Muscle layer of colon (tissue), 2 donors: ENCODE data around the gene DUSP16.

Source experiments
- H3K27ac ChIP-seq: one replicate; pipeline ENCODE4 v1.7.0; 2013; ENCODE audit warnings: low read depth, mild to moderate bottlenecking, low read length, moderate library complexity
- H3K27me3 ChIP-seq, 2 donors: one replicate each; pipeline ENCODE4 v1.7.0; 2013; ENCODE audit warnings: low read length in 2 of 2, mild to moderate bottlenecking in 2 of 2; ENCODE audit not compliant: insufficient read depth in 2 of 2, control insufficient read depth in 1 of 2
- H3K36me3 ChIP-seq: one replicate; pipeline ENCODE4 v1.7.0; 2013; ENCODE audit warnings: mild to moderate bottlenecking, low read length; ENCODE audit not compliant: insufficient read depth
- H3K4me1 ChIP-seq: one replicate; pipeline ENCODE4 v1.7.0; 2013; ENCODE audit warnings: mild to moderate bottlenecking, low read length; ENCODE audit not compliant: insufficient read depth
- H3K4me3 ChIP-seq, 2 donors: one replicate each; pipeline ENCODE4 v1.7.0; 2013; ENCODE audit warnings: low read length in 2 of 2, low read depth in 1 of 2, mild to moderate bottlenecking in 1 of 2, moderate library complexity in 1 of 2
- H3K9ac ChIP-seq: one replicate; pipeline ENCODE4 v1.7.0; 2013; ENCODE audit warnings: low read length
- H3K9me3 ChIP-seq: one replicate; pipeline ENCODE4 v1.7.0; 2013; ENCODE audit warnings: mild to moderate bottlenecking, low read length
- donor health status: abdominal sarcoma.
- donor health status: Adenocarcinoma of cecum.

The DUSP16 gene

GRCh38 chr12:12486661-12487240 lies 75.9 kb downstream of the DUSP16 start:
- Histone ChIP-seq H3K27ac (no peak overlapping the region), H3K9me3 (no peaks in the 10 kb centered on the region), H3K4me1 (no peaks in the 10 kb centered on the region), H3K36me3 (peaks cover 18% of the 10 kb centered on the region), H3K9ac (no peak overlapping the region), H3K27me3 (no peaks in the 10 kb centered on the region), H3K4me3 (no peak overlapping the region)

- Histone ChIP-seq H3K9me3 (no peaks in the 10 kb centered on the region), H3K27me3 (no peaks in the 10 kb centered on the region), H3K4me1 (no peaks in the 10 kb centered on the region), H3K27ac (no peak overlapping the region), H3K4me3 (no peak overlapping the region), H3K36me3 (peaks cover 35% of the 10 kb centered on the region), H3K9ac (no peak overlapping the region)
Measured at GRCh38 chr12:12483438-12483837, 79.2 kb downstream of the DUSP16 start.

DNA sequence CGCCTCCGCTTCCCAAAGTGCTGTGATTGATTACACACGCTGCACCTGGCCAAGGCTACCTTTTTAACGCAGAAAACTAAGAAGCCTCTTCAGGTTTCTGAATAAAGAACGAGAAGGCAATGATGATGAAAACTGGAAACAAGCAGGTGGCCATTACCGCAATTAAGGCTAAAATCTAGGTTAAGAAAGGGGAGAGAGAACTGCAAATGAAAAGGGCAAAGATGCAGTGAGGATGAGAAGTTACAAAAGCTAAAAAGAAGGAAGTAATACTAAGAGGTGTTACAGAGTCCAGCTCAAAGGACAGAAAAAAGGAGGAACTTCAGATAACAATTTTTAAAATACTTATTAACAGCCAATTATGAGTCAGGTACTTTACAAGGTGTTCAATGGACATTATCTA lies 79.7 kb downstream of the DUSP16 start:
- H3K27ac ChIP-seq = no peak overlapping the region
- peaks cover 35% of the 10 kb centered on the region for H3K36me3 ChIP-seq
- no peaks in the 10 kb centered on the region for H3K9me3 ChIP-seq
- no peak overlapping the region for H3K4me3 ChIP-seq
- H3K27me3 ChIP-seq = no peaks in the 10 kb centered on the region
- no peak overlapping the region for H3K9ac ChIP-seq
- H3K4me1 ChIP-seq = no peaks in the 10 kb centered on the region

- Histone ChIP-seq H3K36me3 (peaks cover 39% of the 10 kb centered on the region), H3K27me3 (no peaks in the 10 kb centered on the region), H3K9me3 (no peaks in the 10 kb centered on the region), H3K27ac (no peak overlapping the region), H3K4me3 (no peak overlapping the region), H3K4me1 (no peaks in the 10 kb centered on the region), H3K9ac (no peak overlapping the region)
Measured at GRCh38 chr12:12482150-12482761, 80.4 kb downstream of the DUSP16 start.

- H3K9ac ChIP-seq = no peak overlapping the region
- H3K4me1 ChIP-seq = no peaks in the 10 kb centered on the region
- H3K27me3 ChIP-seq = no peaks in the 10 kb centered on the region
- H3K9me3 ChIP-seq = no peaks in the 10 kb centered on the region
- H3K4me3 ChIP-seq = no peak overlapping the region
- H3K27ac ChIP-seq = no peak overlapping the region
- peaks cover 43% of the 10 kb centered on the region for H3K36me3 ChIP-seq
Measured at GRCh38 chr12:12481631-12482030, 81.0 kb downstream of the DUSP16 start.

DNA sequence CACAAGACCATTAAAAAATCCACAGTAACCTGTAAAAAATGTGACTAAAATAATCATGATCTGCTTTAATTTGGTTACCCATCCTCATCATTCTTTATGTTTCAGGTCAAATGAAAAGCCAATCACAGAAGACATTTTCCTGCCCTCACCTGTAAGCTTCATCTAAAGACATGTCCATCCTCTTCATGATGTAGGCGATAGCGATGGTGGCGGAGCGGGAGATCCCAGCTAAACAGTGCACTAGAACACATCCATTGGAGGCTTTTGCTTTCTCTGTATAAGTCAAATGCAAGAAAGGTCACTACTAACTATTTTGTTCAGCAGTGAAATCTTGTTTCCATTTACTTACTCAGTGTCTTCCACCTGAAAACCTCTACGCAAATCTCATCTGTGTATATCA lies 82.6 kb downstream of the DUSP16 start:
- no peak overlapping the region for H3K27ac ChIP-seq
- H3K9me3 ChIP-seq = no peaks in the 10 kb centered on the region
- no peaks in the 10 kb centered on the region for H3K4me1 ChIP-seq
- no peaks in the 10 kb centered on the region for H3K27me3 ChIP-seq
- peaks cover 41% of the 10 kb centered on the region for H3K36me3 ChIP-seq
- no peak overlapping the region for H3K9ac ChIP-seq
- H3K4me3 ChIP-seq = no peak overlapping the region

- H3K27me3 ChIP-seq = no peaks in the 10 kb centered on the region
- no peak overlapping the region for H3K27ac ChIP-seq
- no peaks in the 10 kb centered on the region for H3K9me3 ChIP-seq
- no peaks in the 10 kb centered on the region for H3K4me1 ChIP-seq
- H3K4me3 ChIP-seq = no peak overlapping the region
- H3K9ac ChIP-seq = no peak overlapping the region
- H3K36me3 ChIP-seq = peaks cover 44% of the 10 kb centered on the region
Measured at GRCh38 chr12:12477532-12477890, 85.2 kb downstream of the DUSP16 start.

DNA sequence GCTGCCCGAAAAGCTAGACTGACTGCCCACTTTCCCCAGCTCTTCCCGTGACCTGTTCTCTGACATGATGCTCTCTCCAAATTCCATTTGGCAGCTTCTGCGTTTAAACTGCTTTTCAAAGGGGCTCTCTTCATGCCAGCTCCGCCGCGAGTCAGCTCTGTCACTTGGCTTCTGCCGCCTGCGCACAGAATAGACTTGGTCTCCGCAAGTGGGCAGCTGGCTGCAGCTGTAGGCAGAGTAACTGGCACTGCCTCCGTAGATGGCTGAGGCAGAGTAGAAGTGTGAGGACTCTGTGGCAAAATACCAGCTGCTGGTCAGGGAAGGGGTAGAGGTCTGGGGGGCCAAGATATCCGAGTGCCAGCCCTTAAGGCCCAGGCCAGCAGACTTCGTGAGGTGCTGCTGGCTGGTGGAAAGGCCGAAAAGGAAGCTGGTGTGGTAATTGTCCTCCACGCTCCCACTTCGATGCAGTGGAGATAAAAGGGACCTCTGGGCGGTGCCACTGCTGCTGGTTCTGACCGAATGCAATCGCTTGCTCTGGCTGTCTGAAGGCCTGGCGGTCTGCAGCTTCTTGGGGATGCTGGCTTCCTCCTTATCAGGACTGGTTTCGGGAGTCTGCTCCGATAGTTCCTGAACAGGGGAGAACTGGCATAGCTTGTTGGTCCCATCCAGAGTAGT lies 85.7 kb downstream of the DUSP16 start:
- H3K27me3 ChIP-seq = no peaks in the 10 kb centered on the region
- H3K4me1 ChIP-seq = no peaks in the 10 kb centered on the region
- H3K27ac ChIP-seq = no peak overlapping the region
- H3K9ac ChIP-seq = no peak overlapping the region
- H3K36me3 ChIP-seq = peaks cover 44% of the 10 kb centered on the region
- H3K9me3 ChIP-seq = no peaks in the 10 kb centered on the region
- no peak overlapping the region for H3K4me3 ChIP-seq

DNA sequence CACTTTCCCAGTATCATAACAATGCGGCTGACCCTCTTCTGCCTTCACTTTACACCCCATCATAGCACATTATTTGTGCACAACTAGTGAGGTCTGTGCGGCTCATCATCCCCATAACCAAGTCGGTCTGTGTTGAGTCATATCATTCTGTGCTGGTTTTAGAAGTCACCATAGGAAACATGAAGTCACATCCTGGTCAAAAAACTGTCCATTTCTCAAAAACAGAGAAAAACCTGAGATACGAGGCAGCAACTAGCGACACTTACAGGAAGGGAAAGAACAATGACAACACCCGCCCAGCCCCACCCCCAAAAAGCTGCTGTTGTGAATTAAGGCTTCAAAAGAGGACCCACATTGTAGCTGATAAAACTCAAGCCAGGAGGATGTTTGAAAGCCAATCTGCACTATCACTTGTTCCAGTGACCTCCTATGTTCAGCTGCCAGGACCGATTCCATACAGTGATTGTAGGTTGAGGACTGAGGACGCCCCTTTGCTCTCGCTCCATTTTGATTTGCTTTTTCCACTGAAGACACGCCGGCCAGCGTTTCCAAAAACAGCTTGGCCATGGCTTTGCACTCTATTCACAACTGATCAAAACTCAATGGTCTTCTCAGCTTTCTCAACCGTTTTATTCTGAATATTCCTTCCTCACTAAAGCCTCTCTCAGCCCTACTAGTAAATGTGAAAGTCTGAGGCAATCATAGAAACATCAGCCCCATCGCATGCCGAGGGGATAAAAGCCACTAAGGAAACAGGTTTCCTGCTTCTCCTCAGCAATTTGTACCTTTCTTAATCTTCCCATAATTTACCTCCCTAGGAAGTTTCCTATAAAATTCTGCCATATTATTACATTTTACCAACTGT lies 87.5 kb downstream of the DUSP16 start:
- Histone ChIP-seq H3K9me3 (no peaks in the 10 kb centered on the region), H3K4me1 (no peaks in the 10 kb centered on the region), H3K36me3 (peaks cover 42% of the 10 kb centered on the region), H3K9ac (no peak overlapping the region), H3K4me3 (no peak overlapping the region), H3K27me3 (no peaks in the 10 kb centered on the region), H3K27ac (no peak overlapping the region)

DNA sequence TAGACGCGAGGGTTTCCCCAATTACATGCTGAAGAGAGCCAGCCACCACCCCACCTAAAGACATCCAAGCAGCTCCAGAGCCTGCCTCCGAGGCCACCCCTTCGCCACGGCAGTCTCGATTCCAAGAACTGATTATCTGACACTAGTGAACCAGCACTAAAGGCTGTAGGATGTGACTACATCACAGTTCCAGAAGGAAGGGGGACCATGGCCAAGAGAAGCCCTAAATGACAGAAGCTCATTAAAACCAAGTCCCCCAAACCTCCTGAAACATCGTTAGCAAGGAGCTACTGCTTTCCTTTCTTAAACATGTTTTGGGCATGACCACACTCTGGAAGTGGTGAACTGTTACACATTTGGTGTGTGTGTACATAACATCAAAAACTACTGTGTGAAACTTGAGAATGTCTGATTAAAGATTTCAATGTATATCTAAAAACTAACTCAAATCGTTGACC lies 88.2 kb downstream of the DUSP16 start:
- Histone ChIP-seq H3K4me1 (no peaks in the 10 kb centered on the region), H3K9me3 (no peaks in the 10 kb centered on the region), H3K9ac (no peak overlapping the region), H3K27ac (no peak overlapping the region), H3K27me3 (no peaks in the 10 kb centered on the region), H3K4me3 (no peak overlapping the region), H3K36me3 (peaks cover 36% of the 10 kb centered on the region)

DNA sequence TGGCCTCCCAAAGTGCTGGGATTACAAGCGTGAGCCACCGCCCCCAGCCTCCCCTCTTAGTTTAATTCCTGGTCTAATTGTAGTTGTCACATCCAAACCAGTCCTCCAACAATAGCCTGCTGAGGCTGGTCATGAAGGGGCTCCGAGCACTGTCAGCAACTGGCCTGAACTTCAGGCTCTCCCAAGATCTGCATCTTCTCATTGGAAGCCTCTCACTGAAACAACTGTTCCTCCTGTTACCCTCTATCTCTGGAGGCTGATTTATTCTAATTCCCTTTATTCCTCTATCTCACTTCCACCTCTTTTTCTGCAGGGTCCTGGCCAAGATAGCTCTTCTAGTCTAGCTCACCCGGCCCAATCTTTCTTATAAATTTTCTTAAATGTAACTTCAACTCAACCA lies 89.4 kb downstream of the DUSP16 start:
- Histone ChIP-seq H3K9me3 (no peaks in the 10 kb centered on the region), H3K27ac (no peak overlapping the region), H3K36me3 (peaks cover 28% of the 10 kb centered on the region), H3K4me3 (no peak overlapping the region), H3K4me1 (no peaks in the 10 kb centered on the region), H3K9ac (no peak overlapping the region), H3K27me3 (no peaks in the 10 kb centered on the region)
